BE2C (cell line): ENCODE measurements around the gene UNC79.

Source experiments
- DNase-seq: peaks from one replicate; pipeline ENCODE4 v3.0.0-alpha.2; 2020
- H3K27me3 ChIP-seq: fragments of 250-450 bp; sonication (Bioruptor Pico); 2 replicates; pipeline ENCODE4 v1.5.1; 2020; ENCODE audit warnings: mild to moderate bottlenecking
- H3K36me3 ChIP-seq: fragments of 250-450 bp; sonication (Bioruptor Pico); 2 replicates; pipeline ENCODE4 v1.5.1; 2020; ENCODE audit warnings: mild to moderate bottlenecking
- H3K4me1 ChIP-seq: fragments of 250-450 bp; sonication (Bioruptor Pico); 2 replicates; pipeline ENCODE4 v1.5.1; 2020
- H3K4me3 ChIP-seq: 2 replicates; pipeline ENCODE4 v1.5.1; 2011; ENCODE audit warnings: low read depth, low read length
- H3K9me3 ChIP-seq: fragments of 250-450 bp; sonication (Bioruptor Pico); 2 replicates; pipeline ENCODE4 v1.5.1; 2020
- CTCF ChIP-seq: IDR thresholded peaks from 2 replicates; pipeline ENCODE4 v1.5.1; 2012; ENCODE audit warnings: mild to moderate bottlenecking, low read depth, low read length

UNC79 gene

GRCh38 chr14:93733231-93733630 lies 302.5 kb downstream of the UNC79 start:
- DNase-seq, result no peak
- H3K4me1 ChIP-seq, result peaks cover 7% of the 10 kb centered on the region
- no peak for TF ChIP-seq CTCF
- H3K4me3 ChIP-seq, result no peak overlapping the region
- peaks cover 8% of the 10 kb centered on the region for H3K36me3 ChIP-seq
- H3K9me3 ChIP-seq, result no peaks in the 10 kb centered on the region
- H3K27me3 ChIP-seq, result no peaks in the 10 kb centered on the region

- Histone ChIP-seq H3K9me3 (no peaks in the 10 kb centered on the region), H3K4me1 (peaks cover 8% of the 10 kb centered on the region), H3K36me3 (peaks cover 8% of the 10 kb centered on the region), H3K4me3 (no peak overlapping the region), H3K27me3 (no peaks in the 10 kb centered on the region)
- DNase-seq, result no peak
- no peak for TF ChIP-seq CTCF
Observed at GRCh38 chr14:93733631-93734030, 302.9 kb downstream of the UNC79 start.

- peak; percentile 80 for DNase-seq
- Histone ChIP-seq H3K9me3 (no peaks in the 10 kb centered on the region), H3K4me3 (no peak overlapping the region), H3K4me1 (peaks cover 8% of the 10 kb centered on the region), H3K27me3 (no peaks in the 10 kb centered on the region), H3K36me3 (peaks cover 8% of the 10 kb centered on the region)
- no peak for TF ChIP-seq CTCF
Observed at GRCh38 chr14:93734086-93734822, 303.5 kb downstream of the UNC79 start.

- no peaks in the 10 kb centered on the region for H3K27me3 ChIP-seq
- peaks cover 8% of the 10 kb centered on the region; the same call in 1 of the 2 replicates for H3K36me3 ChIP-seq
- DNase-seq, result no peak
- H3K4me1 ChIP-seq, result peaks cover 8% of the 10 kb centered on the region
- no peak overlapping the region for H3K4me3 ChIP-seq
- no peak for TF ChIP-seq CTCF
- no peaks in the 10 kb centered on the region for H3K9me3 ChIP-seq
Observed at GRCh38 chr14:93735206-93735605, 304.5 kb downstream of the UNC79 start.

- no peaks in the 10 kb centered on the region for H3K27me3 ChIP-seq
- DNase-seq, result peak; percentile 64
- peaks cover 8% of the 10 kb centered on the region for H3K4me1 ChIP-seq
- H3K4me3 ChIP-seq, result no peak overlapping the region
- H3K9me3 ChIP-seq, result no peaks in the 10 kb centered on the region
- peaks cover 8% of the 10 kb centered on the region; the same call in 1 of the 2 replicates for H3K36me3 ChIP-seq
- TF ChIP-seq CTCF, result peak; percentile 74
Observed at GRCh38 chr14:93736378-93737014, 305.8 kb downstream of the UNC79 start.

- peaks cover 8% of the 10 kb centered on the region for H3K4me1 ChIP-seq
- H3K27me3 ChIP-seq, result no peaks in the 10 kb centered on the region
- H3K4me3 ChIP-seq, result no peak overlapping the region
- H3K36me3 ChIP-seq, result peaks cover 3% of the 10 kb centered on the region; the same call in 1 of the 2 replicates
- DNase-seq, result no peak
- no peaks in the 10 kb centered on the region for H3K9me3 ChIP-seq
- TF ChIP-seq CTCF, result no peak
Observed at GRCh38 chr14:93737634-93738033, 306.9 kb downstream of the UNC79 start.
